K562 (cell line): ENCODE data around the gene C1QBP. TPM values are rescaled to one million over a fixed set of nuclear protein-coding genes. Genes with fewer than 3 reads are reported as not detected.

ENCODE experiments used
- BMI1 ChIP-seq: fragments of 150-350 bp; IDR thresholded peaks from 2 replicates; pipeline ENCODE4 v1.6.1; 2014; ENCODE audit warnings: low read length
- CEBPG ChIP-seq, 3 experiments: fragments of 200-800 bp in 1 of 3; sonication (Bioruptor generic) in 1 of 3; sonication (generic) in 1 of 3; formaldehyde crosslinking in 1 of 3; IDR thresholded peaks in 2 of 3; conservative IDR thresholded peaks in 1 of 3; 2 replicates each; pipeline versions ENCODE4 v1.6.1 to v1.8.0; 2016 to 2022; ENCODE audit warnings: missing compliant biosample characterization in 2 of 3, missing genetic modification characterization in 2 of 3, mild to moderate bottlenecking in 1 of 3, missing genetic modification reagents in 1 of 3
- CHAMP1 ChIP-seq: fragments of 450-650 bp; IDR thresholded peaks from 2 replicates; pipeline ENCODE4 v1.6.1; 2016; ENCODE audit warnings: mild to moderate bottlenecking
- DACH1 ChIP-seq: fragments of 450-650 bp; IDR thresholded peaks from 2 replicates; pipeline ENCODE4 v1.6.1; 2018; ENCODE audit not compliant: partially characterized antibody
- E2F8 ChIP-seq: fragments of 450-650 bp; IDR thresholded peaks from 2 replicates; pipeline ENCODE4 v1.7.1; 2018; ENCODE audit warnings: mild to moderate bottlenecking, low read depth; ENCODE audit not compliant: partially characterized antibody
- PTTG1 ChIP-seq: fragments of 450-650 bp; IDR thresholded peaks from 2 replicates; pipeline ENCODE4 v1.6.1; 2016; ENCODE audit warnings: low read depth, mild to moderate bottlenecking, missing genetic modification characterization, missing compliant biosample characterization
- THAP12 ChIP-seq: fragments of 250-450 bp; sonication (Bioruptor Pico); IDR thresholded peaks from 2 replicates; pipeline ENCODE4 v1.9.0; 2021; ENCODE audit warnings: mild to moderate bottlenecking, inconsistent platforms
- THRB ChIP-seq: fragments of 450-650 bp; formaldehyde crosslinking; conservative IDR thresholded peaks from 2 replicates; pipeline ENCODE4 v1.4.0; 2022; ENCODE audit warnings: mild to moderate bottlenecking, missing genetic modification characterization
- UBTF ChIP-seq, 2 experiments: IDR thresholded peaks; 2 replicates each; pipeline ENCODE4 v1.6.1; 2012; ENCODE audit warnings: improper control_type of control experiment in 2 of 2, low read depth in 2 of 2, low read length in 2 of 2, borderline replicate concordance in 1 of 2
- ZFP1 ChIP-seq: fragments of 450-650 bp; formaldehyde crosslinking; IDR thresholded peaks from 2 replicates; pipeline ENCODE4 v1.4.0; 2020; ENCODE audit warnings: mild to moderate bottlenecking, mixed read lengths
- ZNF444 ChIP-seq: fragments of 250-450 bp; sonication (Bioruptor Pico); IDR thresholded peaks from 2 replicates; pipeline ENCODE4 v1.4.0; 2020; ENCODE audit warnings: mild to moderate bottlenecking, moderate library complexity
- ZNF589 ChIP-seq: fragments of 200-800 bp; sonication (Bioruptor generic); IDR thresholded peaks from 2 replicates; pipeline ENCODE4 v1.6.1; 2016; ENCODE audit warnings: low read depth, missing genetic modification characterization, missing compliant biosample characterization
- ZNF778 ChIP-seq: fragments of 450-650 bp; formaldehyde crosslinking; IDR thresholded peaks from 2 replicates; pipeline ENCODE4 v1.4.0; 2020; ENCODE audit warnings: mild to moderate bottlenecking, moderate library complexity
- polyA plus RNA-seq, 8 experiments: library from polyadenylated mRNA; depleted of rRNA in 4 of 8; stranded (reverse) in 5 of 8; unstranded in 3 of 8; fragments of >200 nt; fragmentation: Nextera tagmentation in 2 of 8; fragmentation: Illumina TruSeq in 1 of 8; extraction: Ambion mirVana in 2 of 8; extraction: Trizol in 1 of 8; gene quantifications; 2 replicates each; pipeline versions ENCODE4 v1.2.1 to v1.2.3, GENCODE V29; 2011 to 2014; ENCODE audit warnings: inconsistent platforms in 1 of 8, missing spikeins in 1 of 8
- total RNA-seq, 7 experiments: library from RNA; depleted of rRNA in 6 of 7; stranded (reverse); fragments of >200 nt in 6 of 7; fragmentation: Illumina TruSeq in 2 of 7; extraction: Trizol in 2 of 7; gene quantifications; 2 replicates each; pipeline versions ENCODE4 v1.2.1 to v1.2.3, GENCODE V29; 2011 to 2021; ENCODE audit warnings: low replicate concordance in 1 of 7

C1QBP gene
- total and polyA plus RNA-seq, 9 of the 15 experiments (the other 6 are each of a cell fraction or from before 2014, with no cell fraction given): 90.7 to 665 (median 414) TPM

- TF ChIP-seq E2F8: no peak
- no peak for TF ChIP-seq ZNF444 (CRISPR knock-in tag)
- no peak for TF ChIP-seq ZNF778 (CRISPR knock-in tag)
- no peak for TF ChIP-seq BMI1
- no peak for TF ChIP-seq ZNF589 (CRISPR knock-in tag)
- TF ChIP-seq THAP12: no peak
- TF ChIP-seq ZFP1: no peak
- TF ChIP-seq THRB (CRISPR knock-in tag): no peak
- no peak for TF ChIP-seq PTTG1 (tag)
- no peak for TF ChIP-seq CEBPG (CRISPR knock-in tag; IDR thresholded peaks at IDR 0.05)
- peak in 1 of 2 experiments; percentile 28; a peak in 1 of 4 replicates for TF ChIP-seq CEBPG (tag; conservative IDR thresholded peaks at IDR 0.05 in 1 of 2, IDR thresholded peaks at IDR 0.05 in 1 of 2)
- no peak for TF ChIP-seq UBTF (IDR thresholded peaks at IDR 0.05; ENCODE audit: borderline replicate concordance in 1 of 2, low read depth in 2 of 2, low read length in 2 of 2)
- TF ChIP-seq DACH1: no peak
- TF ChIP-seq CHAMP1: no peak
These were observed 46.6 kb upstream of the C1QBP start, which contains the start of gene DERL2 (continued) for GRCh38 chr17:5485270-5486205.
